Neuron (in vitro differentiated cells): Measurements from ENCODE around the gene ZNF207.
"Not testable (repeated sequence)": the region's sequence is repeated elsewhere in the genome, so short reads cannot be mapped to it uniquely, and the experiment has no call there.

Experiments
- H2AFZ ChIP-seq: one replicate; pipeline ENCODE4 v1.6.1; 2013; ENCODE audit warnings: low read depth, mild to moderate bottlenecking, inconsistent platforms, low read length, moderate library complexity
- H3K27me3 ChIP-seq: one replicate; pipeline ENCODE4 v1.6.1; 2013; ENCODE audit warnings: low read length; ENCODE audit not compliant: insufficient read depth
- H3K36me3 ChIP-seq: one replicate; pipeline ENCODE4 v1.6.1; 2013; ENCODE audit warnings: low read length; ENCODE audit not compliant: insufficient read depth
- H3K4me1 ChIP-seq: one replicate; pipeline ENCODE4 v1.6.1; 2013; ENCODE audit warnings: low read length; ENCODE audit not compliant: insufficient read depth
- H3K4me3 ChIP-seq: 2 replicates; pipeline ENCODE4 v1.5.1; 2013; ENCODE audit warnings: mild to moderate bottlenecking, low read length, moderate library complexity
- H3K9me3 ChIP-seq: one replicate; pipeline ENCODE4 v1.6.1; 2013; ENCODE audit warnings: low read length

ZNF207 gene

DNA sequence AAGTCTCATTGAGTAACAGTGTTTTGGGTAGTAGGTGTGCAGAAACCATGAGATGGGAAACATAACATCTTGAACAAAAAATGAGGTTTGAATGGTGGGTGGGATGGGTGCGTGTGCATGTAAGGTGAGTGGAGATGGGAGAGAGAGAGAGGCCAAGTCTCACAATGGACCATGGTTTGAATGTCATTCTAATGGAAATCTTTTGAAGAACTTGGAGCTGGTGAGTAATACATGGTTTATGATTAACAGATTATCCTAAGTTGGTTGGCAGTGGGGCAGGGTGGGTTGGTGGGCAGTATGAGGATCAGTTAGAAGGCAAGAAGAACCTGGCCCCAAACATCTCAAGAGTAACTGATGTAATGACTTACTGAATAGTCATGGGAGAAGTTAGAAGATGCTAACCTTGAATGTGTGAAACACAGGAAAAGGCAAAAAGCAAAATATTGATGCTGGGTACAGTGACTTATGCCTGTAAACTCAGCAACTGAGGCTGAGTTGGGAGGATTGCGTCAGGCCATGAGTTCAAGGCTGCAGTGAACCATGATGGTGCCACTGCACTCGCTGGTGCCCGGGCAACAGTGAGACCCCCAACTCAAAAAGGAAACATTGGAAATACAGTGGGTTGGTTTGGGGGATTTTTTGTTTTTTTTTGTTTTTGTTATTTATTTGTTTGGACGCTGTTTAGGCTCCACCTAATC is 32.7 kb downstream of the ZNF207 start:
- no peak overlapping the region for H2AFZ ChIP-seq
- no peaks in the 10 kb centered on the region for H3K4me1 ChIP-seq
- no peaks in the 10 kb centered on the region for H3K9me3 ChIP-seq
- no peak overlapping the region for H3K4me3 ChIP-seq
- H3K27me3 ChIP-seq, result no peaks in the 10 kb centered on the region
- peaks cover 51% of the 10 kb centered on the region for H3K36me3 ChIP-seq

DNA sequence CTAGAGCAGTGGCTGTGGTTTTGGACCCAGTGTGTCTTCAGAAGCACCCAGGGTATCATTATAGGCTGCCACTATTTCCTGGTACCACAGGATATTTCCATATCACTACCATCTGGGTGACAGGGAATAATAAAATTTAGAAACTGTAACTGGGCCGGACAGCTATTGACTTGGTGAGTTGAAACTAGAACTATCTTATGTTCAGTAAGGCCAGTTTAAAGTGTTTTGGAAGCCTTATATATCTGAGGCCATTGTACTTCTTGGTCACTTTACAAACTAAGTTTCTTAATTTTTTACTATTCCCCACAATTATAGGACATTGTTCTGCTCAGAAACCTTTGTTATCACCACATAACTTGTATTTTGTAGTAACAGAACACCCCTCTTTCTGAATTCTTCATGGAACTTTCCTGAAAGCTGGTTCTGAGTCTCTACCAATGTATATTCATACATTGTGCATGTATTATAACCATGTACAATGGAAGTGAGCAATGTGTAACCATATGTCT is 34.0 kb downstream of the ZNF207 start:
- Histone ChIP-seq H3K4me3 (no peak overlapping the region), H2AFZ (no peak overlapping the region), H3K36me3 (peaks cover 38% of the 10 kb centered on the region), H3K4me1 (no peaks in the 10 kb centered on the region), H3K9me3 (no peaks in the 10 kb centered on the region), H3K27me3 (no peaks in the 10 kb centered on the region)

DNA sequence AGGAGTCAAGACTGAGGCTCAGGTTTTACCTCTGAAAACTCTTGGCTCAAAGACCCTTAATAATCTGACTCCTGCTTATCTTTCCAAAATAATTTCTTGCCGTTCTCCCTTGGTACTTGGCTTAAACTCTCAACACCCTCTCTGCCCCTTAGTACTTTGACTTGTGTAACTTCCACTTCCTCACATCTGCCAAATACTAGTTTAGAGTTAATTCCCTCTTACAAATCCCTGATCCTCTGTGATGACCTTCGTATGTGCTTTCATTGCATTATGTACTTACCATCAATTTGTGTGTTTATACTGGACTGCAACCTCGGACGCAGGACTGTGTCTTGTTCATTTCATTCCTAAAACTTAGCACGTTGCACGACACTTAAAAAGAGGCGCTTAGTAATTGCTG is 35.2 kb downstream of the ZNF207 start:
- Histone ChIP-seq H3K27me3 (no peaks in the 10 kb centered on the region), H3K4me3 (no peak overlapping the region), H2AFZ (no peak overlapping the region), H3K9me3 (no peaks in the 10 kb centered on the region), H3K4me1 (no peaks in the 10 kb centered on the region), H3K36me3 (peaks cover 27% of the 10 kb centered on the region)

DNA sequence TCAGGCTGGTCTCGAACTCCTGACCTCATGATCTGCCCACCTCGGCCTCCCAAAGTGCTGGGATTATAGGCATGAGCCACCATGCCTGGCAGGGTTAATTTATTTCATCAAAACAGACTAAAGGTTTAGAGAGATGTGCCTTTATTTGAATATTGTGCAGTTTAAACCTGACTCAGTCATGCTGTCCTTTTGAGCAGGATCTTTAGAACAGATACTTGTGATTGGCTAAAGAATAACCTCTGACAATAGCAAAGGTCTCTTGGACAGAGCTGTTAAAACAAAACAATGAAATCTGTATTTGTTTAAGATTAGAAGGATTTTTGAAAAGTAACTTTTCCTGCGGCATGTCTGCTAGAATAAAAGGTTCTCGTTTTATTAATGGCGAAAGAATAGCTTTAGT is 36.0 kb downstream of the ZNF207 start:
- Histone ChIP-seq H2AFZ (no peak overlapping the region), H3K9me3 (no peaks in the 10 kb centered on the region), H3K4me3 (no peak overlapping the region), H3K27me3 (no peaks in the 10 kb centered on the region), H3K36me3 (peaks cover 19% of the 10 kb centered on the region), H3K4me1 (no peaks in the 10 kb centered on the region)

DNA sequence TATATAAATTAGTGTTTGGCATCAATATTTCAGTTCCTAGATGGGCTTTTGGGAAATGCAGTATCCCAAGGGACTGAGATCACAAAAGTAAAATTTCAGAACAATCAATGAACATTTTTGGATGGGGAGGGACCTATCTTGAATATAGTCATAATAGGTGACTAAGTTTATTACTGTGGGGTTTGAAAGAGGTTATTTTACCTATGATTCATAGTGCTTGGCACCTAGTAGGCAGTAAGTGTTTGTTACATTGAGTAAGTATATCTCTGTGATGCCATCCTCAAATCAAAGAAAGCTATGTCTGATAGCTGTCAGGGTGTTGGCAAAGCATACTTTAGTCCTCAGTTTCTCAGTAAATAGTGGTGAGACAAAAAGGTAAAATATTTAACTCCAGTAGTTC is 36.9 kb downstream of the ZNF207 start:
- no peak overlapping the region for H2AFZ ChIP-seq
- H3K36me3 ChIP-seq, result peaks cover 15% of the 10 kb centered on the region
- no peak overlapping the region for H3K4me3 ChIP-seq
- H3K9me3 ChIP-seq, result no peaks in the 10 kb centered on the region
- H3K27me3 ChIP-seq, result no peaks in the 10 kb centered on the region
- H3K4me1 ChIP-seq, result no peaks in the 10 kb centered on the region

DNA sequence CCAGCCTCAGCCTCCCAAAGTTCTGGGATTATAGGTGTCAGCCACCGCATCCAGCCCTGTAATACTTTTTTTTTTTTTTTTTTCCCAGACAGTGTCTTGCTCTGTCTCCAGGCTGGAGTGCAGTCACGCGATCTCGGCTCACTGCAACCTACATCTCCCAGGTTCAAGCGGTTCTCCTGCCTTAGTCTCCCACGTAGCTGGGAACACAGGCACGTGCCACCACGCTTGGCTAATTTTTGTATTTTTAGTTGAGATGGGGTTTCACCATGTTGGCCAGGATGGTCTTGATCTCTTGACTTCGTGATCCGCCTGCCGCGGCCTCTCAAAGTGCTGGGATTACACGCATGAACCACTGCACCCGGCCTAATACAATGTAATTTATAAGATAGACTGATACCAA is 38.2 kb downstream of the ZNF207 start:
- H3K9me3 ChIP-seq, H3K4me1 ChIP-seq, H3K27me3 ChIP-seq, H3K4me3 ChIP-seq, H2AFZ ChIP-seq, H3K36me3 ChIP-seq: not testable (repeated sequence)

DNA sequence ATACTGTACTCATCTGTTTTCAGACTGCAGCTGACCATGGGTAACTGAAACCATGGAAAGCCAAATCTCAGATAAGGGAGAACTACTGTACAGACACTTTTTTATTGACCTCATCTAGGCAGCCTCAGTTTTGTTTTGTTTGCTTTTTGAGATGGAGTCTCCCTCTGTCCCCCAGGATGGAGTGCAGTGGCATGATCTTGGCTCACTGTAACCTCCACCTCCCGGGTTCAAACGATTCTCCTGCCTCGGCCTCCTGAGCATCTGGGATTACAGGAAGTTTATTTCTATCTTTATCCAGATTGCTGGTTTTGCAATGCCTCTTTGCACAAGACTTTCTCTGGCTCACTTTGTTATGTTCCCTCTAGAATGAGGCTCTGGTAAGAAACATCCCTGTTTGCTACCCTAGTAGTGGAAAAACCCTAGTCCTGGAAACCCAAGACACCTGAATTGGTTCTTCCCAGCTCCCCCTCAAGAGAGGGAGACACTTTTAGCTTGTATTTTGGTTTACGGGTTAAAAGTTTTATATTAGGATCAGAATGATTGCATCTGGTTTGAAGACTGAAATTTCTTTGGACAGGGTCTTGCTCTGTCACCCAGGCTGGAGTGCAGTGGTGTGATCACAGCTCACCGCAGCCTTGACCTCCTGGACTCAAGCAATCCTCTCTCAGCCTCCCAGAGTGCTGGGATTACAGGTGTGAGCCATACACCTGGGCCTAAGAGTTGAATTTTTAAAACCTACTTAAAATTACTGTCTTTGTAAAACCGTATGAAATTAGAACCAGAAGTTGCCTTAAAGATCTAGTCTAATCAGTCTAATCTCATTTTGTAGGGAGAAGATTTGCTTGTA is 38.9 kb downstream of the ZNF207 start:
- Histone ChIP-seq H2AFZ (no peak overlapping the region), H3K27me3 (no peaks in the 10 kb centered on the region), H3K4me1 (no peaks in the 10 kb centered on the region), H3K9me3 (no peaks in the 10 kb centered on the region), H3K4me3 (no peak overlapping the region), H3K36me3 (no peaks in the 10 kb centered on the region)

DNA sequence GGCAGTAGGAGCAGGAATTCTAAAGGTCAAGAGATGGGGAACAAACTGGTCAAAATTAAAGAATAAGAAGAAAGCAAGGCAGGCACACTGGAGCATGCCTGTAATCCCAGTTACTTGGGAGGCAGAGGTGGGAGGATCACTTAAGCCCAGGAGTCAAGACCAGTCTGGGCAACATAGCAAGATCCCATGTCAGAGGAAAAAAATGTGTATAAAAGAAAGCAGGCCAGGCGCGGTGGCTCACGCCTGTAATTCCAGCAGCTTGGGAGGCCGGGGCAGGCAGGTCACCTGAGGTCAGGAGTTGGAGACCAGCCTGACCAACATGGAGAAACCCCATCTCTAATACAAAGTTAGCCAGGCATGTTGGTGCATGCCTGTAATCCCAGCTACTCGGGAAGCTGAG is 43.9 kb downstream of the ZNF207 start:
- no peaks in the 10 kb centered on the region for H3K36me3 ChIP-seq
- H3K9me3 ChIP-seq, result no peaks in the 10 kb centered on the region
- H3K4me1 ChIP-seq, result no peaks in the 10 kb centered on the region
- H3K4me3 ChIP-seq, result no peak overlapping the region
- no peaks in the 10 kb centered on the region for H3K27me3 ChIP-seq
- no peak overlapping the region for H2AFZ ChIP-seq

DNA sequence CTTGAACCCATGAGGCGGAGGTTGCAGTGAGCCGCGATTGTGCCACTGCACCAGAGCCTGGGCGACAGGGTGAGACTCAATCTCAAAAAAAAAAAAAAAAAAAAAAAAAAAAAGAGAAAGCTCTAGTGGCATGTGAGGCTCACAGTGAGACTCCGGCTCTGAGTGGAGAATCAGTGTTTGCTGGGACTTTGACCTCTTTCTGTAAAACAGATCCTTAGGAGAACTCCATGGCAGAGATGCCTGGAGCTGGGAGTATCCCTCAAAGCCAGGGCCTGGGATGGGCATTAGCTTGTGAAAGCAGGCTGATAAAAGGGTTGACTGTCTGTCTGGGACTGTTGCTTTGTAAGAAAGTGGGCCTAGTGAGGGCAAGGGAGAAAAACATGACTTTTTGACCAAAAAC is 46.4 kb downstream of the ZNF207 start:
- Histone ChIP-seq H3K36me3 (no peaks in the 10 kb centered on the region), H3K4me1 (no peaks in the 10 kb centered on the region), H3K4me3 (no peak overlapping the region), H3K27me3 (no peaks in the 10 kb centered on the region), H3K9me3 (no peaks in the 10 kb centered on the region), H2AFZ (no peak overlapping the region)

DNA sequence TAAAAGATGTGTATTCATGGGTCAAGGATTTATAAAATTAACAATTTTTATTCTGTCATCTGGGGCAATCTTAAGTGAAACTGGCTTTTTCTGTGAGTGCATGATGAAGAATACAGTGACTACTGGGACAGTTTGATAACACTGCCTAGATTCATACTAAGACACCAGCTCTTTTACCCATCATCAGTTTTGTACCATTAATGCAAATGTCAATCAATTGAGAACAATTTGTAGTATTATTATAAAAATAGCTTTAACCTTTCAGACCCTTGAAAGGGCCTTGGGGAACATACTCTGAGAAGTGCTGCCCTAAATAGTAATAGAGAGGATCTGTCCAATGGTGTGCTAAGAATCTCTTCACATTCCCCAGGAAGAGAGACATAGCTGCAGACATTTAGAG is 49.0 kb downstream of the ZNF207 start:
- Histone ChIP-seq H3K27me3 (no peaks in the 10 kb centered on the region), H3K36me3 (no peaks in the 10 kb centered on the region), H2AFZ (no peak overlapping the region), H3K4me3 (no peak overlapping the region), H3K9me3 (no peaks in the 10 kb centered on the region), H3K4me1 (no peaks in the 10 kb centered on the region)

DNA sequence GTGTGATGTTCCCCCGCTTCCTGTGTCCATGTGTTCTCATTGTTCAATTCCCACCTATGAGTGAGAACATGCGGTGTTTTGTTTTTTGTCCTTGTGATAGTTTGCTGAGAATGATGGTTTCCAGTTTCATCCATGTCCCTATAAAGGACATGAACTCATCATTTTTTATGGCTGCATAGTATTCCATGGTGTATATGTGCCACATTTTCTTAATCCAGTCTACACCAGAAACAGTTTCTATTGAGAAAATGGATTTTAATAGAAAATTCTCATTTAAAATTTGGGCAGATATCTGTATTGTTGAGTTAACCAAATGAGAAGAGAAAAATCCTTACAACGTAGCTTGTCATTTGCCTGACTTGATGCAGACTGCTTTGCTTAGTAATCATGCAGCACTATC is 60.1 kb downstream of the ZNF207 start:
- H3K9me3 ChIP-seq, H3K4me3 ChIP-seq, H2AFZ ChIP-seq, H3K36me3 ChIP-seq, H3K4me1 ChIP-seq, H3K27me3 ChIP-seq: not testable (repeated sequence)

DNA sequence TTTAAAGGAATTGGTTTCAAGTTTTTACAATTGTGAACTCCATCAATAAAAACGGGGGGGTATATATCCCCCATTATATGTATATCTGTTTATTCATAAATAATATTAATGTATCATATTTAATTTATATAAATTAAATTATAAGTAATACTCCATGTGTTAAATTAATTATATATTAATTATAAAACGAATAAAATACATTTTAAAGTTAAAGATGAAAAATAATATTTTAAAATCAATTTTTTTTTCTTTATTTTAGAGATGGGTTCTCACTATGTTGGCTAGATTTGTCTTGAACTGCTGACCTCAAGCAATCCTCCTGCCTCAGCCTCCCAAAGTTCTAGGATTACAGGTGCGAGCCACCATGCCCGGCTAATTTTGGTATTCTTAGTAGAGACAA is 76.9 kb downstream of the ZNF207 start:
- H2AFZ ChIP-seq, result no peak overlapping the region
- peaks cover 4% of the 10 kb centered on the region for H3K9me3 ChIP-seq
- no peaks in the 10 kb centered on the region for H3K36me3 ChIP-seq
- no peaks in the 10 kb centered on the region for H3K27me3 ChIP-seq
- H3K4me1 ChIP-seq, result no peaks in the 10 kb centered on the region
- no peak overlapping the region for H3K4me3 ChIP-seq

DNA sequence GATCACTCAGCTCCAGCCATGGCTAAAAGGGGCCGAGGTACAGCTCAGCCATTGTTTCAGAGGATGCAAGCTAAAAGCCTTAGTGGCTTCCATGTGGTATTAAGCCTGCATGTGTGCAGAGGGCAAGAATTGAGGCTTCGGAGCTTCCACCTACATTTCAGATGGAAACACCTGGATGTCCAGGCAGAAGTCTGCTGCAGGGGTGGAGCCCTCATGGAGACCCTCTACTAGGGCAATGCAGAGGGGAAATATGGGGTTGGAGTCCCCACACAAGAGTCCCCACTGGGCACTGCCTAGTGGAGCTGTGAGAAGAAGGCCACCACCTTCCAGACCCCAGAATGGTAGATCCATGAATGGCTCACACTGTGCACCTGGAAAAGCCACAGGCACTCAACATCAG is 79.6 kb downstream of the ZNF207 start:
- Histone ChIP-seq H3K9me3 (peaks cover 4% of the 10 kb centered on the region), H3K27me3 (no peaks in the 10 kb centered on the region), H3K4me3 (no peak overlapping the region), H3K4me1 (no peaks in the 10 kb centered on the region), H3K36me3 (no peaks in the 10 kb centered on the region), H2AFZ (no peak overlapping the region)
